ENCODE measurements around the gene RHBDL1.

The RHBDL1 gene

GRCh38 chr16:708019-708418 is 32.5 kb downstream of the RHBDL1 start:
- no peak for DNase-seq

DNA sequence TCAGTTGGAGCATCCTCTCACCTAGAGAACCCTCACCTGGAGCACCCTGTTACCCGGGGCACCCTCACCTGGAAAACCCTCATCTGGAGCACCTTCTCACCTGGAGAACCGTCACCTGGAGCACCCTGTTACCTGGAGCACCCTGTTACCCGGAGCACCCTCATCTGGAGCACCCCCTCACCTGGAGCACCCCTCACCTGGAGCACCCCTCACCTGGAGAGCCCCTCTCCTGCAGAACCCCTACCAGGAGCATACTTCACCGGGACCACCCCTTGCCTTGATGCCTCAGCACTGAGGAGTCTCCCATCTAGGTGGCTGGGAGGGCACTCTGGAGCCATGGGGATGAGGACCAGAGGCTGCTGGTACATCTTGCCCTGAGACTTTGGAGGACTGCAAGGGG is 33.5 kb downstream of the RHBDL1 start:
- no peak for DNase-seq

DNA sequence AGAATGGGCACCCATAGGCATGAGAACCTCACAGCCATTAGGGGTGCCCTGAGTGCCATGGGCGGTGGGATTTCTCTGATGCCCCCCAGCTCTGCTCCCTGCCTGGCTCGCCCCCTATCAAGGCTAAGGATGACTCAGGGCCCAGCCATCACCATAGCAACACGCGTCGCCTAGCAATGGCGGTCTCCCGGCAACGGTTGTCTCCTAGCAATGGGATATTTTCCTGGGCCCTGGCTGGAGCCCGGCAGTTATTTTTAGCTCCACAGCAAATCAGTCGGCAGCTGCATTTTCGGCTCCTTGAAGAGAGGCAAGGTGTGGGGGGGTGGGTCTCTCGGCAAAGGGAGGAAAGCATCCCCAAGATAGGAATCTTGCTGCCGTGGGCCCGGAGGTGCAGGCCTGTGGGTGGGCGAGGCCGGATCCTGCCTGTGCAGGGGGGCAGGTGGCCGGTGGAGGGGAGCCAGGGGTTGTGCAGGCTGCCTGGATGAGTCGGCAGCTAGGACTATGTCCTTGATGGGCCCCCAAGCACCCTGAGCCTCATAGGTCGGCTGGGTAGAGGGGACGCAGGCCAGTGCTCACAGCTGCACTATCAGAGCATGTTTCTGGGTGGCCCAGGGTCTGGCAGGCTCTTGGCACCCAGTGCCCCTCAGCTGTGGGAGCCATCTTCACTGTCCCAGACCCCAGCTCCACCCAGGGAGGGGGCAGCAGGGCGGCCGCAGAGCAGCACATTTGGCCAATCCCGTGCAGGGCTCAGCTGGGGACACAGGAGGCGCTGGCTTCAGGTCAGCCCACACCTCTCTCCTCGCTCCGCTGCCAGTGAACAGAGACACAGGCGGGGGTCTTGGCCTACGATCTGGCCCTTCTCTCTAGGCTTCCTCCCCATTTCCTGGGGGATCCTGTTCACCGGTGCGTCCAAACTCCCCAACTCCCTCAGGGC is 34.4 kb downstream of the RHBDL1 start:
- DNase-seq: peak; percentile 85

DNA sequence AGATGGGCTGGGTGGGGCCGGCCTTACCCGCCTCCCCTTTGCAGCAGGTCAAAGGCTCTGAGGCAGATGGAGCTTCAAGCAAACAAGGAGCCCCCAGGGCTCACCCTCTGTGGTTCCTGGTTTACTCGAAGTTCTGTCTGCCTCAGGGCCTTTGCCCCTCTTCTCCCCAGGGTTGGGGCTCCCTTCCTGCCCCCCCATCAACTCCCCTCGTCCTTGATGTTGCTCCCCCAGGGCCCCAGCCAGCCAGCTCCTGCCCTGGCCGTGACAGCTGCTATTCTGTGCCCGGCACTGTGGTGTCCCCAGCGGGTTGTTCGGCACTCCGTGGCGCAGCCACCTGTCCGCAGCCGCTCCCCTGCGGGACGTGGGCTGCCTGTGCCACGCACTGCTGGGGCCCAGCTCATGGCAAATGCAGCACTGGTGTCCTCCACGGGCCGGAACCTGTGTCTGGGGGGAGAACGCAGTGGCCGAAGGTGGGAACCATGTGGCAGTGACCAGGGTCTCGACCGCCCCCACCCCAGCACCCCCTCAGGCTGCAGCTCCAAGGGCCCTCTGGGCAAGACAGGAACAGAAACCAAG is 35.1 kb downstream of the RHBDL1 start:
- no peak for DNase-seq

DNA sequence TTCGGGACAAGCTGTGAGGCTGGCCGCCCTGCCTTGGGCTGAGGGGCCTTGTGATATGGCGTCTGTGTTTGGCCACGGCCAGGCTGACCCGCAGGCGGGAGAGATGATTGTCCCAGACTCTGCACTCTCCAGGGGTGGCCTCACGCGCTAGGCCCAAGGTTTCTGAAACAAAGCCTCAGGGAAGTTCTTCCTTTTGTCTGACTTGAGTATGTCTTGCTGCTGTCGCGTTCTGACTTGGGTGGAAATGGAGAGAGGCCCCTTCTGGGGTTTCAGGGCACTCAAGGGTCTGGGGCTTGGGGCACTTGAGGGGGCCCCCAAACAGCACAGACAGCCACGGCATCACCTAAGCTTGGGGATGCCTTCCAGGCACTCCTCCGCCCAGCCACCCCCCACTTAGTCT is 35.6 kb downstream of the RHBDL1 start:
- no peak for DNase-seq

GRCh38 chr16:711548-712320 is 36.3 kb downstream of the RHBDL1 start:
- no peak for DNase-seq

DNA sequence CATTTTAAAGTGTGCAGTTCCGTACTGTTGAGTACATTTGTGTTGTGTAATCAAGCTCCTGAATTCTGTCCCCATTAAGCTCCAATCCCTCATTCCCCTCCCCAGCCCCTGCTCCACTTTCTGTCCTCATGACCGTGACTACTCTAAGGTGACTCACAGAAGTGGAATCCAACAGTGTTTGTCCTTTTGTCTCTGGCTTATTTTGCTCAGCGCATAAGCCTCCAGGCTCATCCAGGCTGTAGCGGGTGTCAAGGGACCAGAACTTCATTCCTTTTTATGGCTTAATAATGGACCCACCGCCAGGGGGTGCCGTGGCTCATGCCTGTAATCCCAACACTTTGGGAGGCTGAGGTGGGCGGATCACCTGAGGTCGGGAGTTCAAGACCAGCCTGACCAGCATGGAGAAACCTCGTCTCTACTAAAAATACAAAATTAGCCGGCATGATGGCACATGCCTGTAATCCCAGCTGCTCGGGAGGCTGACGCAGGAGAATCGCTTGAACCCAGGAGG is 37.3 kb downstream of the RHBDL1 start:
- peak; percentile 44 for DNase-seq

GRCh38 chr16:714079-714478 is 38.6 kb downstream of the RHBDL1 start:
- no peak for DNase-seq

DNA sequence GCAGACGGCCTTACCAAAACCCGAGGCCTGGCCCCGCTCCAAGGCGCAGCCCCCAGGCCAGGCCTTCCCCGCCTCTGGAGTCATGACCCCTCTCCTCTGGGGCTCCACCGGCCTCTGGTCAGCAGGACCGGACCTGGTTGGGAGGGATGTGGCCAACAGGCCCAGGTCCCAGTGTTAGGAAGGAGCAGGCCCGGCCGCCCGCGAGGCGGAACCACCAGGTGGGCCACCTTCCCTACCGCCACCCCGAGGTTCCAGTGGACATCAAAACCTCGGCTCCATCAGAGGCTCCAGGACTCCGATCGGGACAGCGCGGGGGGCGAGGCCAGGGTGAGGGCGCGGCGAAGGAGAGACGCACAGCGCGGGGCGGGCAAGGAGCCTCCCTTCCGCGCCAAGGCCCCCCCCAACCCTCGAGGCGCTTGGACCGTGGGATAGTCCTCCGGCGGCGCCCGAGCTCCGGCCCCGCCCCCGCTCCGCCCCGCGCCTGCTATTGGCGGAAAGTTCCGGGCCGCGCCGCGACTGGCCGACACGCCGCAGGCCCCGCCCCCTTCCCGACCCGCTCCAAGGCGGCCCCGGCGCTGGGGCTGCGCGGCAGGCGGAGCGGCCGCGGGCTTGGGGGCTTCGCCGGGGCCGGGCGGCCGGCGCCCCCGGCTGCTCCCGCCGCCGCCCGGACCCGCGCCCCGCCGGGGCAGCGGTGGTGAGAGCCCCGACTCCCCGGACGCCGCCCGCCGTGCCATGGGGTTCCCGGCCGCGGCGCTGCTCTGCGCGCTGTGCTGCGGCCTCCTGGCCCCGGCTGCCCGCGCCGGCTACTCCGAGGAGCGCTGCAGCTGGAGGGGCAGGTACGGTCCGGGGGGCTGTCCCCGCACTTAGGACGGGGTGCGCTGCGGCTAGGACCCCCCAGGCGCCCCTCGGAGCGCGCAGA is 39.3 kb downstream of the RHBDL1 start, which contains the start of gene METRN:
Gene METRN, plus strand, starts transcription at position 561 of the 919 bp plus-strand sequence. Its CDS starts 172 bp downstream, at position 733.
- DNase-seq: peak; percentile 30

DNA sequence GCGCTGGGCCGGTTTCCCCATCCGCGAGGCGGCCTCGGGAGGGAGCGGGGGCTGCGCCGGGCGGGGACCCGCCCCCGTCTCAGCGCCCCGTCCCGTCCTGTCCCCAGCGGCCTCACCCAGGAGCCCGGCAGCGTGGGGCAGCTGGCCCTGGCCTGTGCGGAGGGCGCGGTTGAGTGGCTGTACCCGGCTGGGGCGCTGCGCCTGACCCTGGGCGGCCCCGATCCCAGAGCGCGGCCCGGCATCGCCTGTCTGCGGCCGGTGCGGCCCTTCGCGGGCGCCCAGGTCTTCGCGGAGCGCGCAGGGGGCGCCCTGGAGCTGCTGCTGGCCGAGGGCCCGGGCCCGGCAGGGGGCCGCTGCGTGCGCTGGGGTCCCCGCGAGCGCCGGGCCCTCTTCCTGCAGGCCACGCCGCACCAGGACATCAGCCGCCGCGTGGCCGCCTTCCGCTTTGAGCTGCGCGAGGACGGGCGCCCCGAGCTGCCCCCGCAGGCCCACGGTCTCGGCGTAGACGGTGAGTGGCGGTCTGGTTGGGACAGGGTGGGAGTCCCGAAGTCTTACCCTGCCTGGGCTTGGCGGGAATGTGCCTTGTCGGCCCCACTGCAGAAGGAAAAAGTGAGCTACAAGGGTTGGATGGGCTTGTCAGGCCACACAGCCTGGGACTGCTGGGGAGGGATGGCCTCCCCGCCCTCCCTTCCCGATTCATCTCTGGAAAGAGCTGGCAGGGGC is 40.2 kb downstream of the RHBDL1 start:
- no peak for DNase-seq

DNA sequence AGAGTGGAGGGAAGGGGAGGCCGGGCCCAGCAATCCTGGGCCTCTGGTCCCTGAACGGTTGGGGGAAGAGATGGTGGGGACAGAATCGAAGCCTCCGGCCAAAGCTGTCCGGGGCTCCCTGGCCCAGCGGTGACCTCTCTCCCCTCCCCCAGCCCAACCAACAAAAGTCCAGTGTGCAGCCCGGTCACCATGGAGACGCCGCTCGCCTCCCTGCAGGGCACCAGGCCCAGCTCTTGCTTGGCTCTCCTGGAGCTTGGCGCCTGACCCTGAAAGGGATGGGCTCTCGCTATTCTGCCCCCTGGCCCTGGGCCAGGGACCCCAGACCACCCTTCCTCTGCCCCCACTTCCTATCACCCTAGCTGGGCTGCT is 40.7 kb downstream of the RHBDL1 start:
- no peak for DNase-seq

DNA sequence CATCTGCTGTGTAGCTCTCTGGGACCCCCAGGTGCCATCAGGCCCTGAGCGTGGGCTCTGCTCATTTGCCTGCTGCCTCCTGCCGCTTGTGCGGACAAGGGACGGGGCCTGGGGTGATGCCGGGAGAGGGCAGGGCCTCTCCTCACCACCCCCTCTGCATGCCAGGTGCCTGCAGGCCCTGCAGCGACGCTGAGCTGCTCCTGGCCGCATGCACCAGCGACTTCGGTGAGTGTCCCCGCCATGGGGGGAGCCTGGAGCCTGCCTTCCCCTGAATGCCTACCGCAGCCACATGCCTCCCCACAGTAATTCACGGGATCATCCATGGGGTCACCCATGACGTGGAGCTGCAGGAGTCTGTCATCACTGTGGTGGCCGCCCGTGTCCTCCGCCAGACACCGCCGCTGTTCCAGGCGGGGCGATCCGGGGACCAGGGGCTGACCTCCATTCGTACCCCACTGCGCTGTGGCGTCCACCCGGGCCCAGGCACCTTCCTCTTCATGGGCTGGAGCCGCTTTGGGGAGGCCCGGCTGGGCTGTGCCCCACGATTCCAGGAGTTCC is 41.4 kb downstream of the RHBDL1 start:
- no peak for DNase-seq

- no peak for DNase-seq
These were observed 42.2 kb downstream of the RHBDL1 start for GRCh38 chr16:717450-718245.

DNA sequence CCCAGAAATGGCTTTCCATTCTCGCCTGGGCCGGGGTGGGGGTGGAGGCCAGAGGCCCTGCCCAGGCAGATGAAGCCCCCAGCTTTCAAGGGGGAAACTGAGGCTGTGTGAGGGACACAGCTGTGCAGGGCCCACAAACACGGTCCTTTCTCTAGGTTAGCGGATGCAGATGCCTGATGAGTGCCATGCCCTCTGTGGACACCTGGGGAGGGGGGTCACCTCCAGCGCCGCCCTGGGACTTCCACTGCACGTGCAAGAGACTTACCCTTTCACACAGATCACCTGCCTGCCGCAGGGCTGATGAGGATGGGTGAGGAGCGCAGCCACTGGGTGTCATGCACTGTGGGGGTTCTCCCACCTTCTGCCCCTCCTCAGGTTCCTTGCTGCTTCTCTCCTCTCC is 42.9 kb downstream of the RHBDL1 start:
- no peak for DNase-seq

DNA sequence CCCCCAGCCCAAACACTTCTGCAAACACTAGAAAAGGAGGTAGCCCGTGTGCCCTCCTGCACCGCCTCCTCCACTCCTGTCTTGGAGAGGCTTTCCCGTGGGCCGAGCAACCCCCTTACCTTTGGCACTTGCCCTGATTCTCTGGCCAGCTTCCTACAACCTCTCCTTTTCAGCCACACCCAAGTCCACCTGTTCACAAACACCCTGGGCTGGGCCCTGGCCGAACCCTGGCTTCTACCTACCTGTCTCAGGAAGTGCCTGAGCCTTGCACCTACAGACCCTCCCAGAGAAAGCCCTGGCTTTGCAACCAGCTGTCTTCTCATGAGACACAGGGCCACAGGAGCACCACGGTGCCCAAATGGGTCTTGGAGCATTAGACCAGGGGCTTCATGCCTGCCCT is 43.5 kb downstream of the RHBDL1 start:
- DNase-seq: no peak

DNA sequence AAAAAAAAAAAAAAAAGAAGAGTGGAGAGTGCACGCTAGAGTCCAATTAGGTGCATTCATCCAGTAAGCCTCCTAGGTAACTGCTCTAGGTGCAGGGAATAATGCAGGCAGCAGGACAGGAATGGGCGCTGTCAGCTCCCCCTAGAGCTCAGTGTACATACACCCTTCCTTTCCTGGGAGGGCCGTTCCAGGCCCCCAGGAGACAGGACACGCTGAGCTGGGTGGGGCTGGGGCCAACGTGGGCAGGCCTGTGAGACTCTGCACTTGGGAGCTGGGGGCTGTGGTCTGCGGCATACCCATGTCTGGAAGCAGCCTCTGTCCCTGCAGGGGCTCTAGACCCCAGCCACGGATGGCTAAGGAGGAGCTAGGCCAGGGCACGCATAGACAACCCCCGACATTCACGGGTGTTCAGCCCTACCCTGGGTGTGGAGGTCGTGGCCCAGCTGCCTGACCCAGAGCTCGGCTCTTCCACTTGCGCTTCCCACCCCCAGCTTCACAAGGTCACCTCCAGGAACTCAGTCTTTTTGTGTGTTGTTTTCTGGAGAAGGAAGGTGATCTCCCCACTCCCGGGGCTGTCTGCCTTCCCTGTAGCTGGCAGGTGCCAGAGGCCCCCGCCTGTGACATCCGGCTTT is 44.5 kb downstream of the RHBDL1 start:
- DNase-seq: no peak

DNA sequence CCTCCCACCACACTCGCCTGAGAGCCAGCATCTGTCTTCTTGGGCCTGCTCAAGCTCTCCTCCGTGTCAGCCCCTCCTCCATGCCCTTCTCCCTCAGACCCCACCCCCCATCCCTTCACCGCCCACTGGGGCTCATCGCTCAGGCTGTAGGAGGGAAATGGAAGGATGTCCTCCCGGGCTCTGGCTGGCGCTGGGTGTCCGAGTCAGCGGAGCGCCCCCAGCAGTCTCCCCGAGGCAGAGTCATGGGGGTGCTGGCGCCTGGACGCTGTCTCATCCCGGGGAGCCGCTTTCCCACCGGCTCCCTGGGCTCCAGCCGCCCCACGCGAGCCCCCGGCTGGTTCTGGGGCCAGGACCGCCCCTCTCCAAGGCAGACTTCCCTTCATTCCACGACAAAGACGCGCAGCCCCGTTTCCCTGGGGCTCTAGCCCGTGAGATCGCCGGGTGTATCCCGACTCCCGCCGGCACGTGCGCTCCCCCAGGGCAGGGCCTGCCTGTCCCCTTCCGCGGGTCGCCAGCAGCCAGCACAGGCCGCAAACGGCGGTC is 45.0 kb downstream of the RHBDL1 start:
- DNase-seq: peak; percentile 73

DNA sequence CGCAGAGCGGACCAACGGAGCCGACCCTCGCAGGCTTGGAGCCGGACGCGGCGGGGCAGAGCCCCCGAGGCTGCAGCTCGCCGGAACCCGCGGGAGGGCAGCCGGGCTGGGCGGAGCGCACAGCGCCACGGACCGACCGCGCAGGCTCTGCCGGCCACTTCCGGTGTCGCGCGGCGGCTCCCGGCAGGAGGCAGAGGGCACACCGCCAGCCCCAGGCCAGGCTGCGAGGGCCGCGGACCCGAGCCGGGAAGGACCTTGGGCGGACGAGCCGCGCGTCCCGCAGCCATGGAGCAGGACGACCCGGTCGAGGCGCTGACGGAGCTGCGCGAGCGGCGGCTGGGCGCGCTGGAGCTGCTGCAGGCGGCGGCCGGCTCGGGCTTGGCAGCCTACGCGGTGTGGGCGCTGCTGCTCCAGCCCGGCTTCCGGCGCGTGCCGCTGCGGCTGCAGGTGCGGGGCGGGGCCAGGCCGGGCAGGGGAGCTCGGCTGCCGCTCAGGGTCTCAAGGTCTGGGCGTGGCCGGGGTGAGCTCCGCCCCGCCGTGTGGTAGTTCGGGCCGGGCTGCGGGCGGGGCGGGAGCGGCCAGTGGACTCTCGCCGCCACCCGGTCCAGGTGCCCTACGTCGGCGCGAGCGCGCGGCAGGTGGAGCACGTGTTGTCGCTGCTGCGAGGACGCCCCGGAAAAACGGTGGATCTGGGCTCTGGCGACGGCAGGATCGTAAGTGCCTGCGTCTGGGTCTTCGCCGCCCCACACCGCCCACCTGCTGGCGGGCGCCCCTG is 45.7 kb downstream of the RHBDL1 start, which contains the start of gene ANTKMT:
Gene ANTKMT, plus strand, starts transcription at position 157 of the 775 bp plus-strand sequence. Its CDS starts 129 bp downstream, at position 286.
- no peak for DNase-seq
